ENCODE results near the gene RANBP3. TPM values are rescaled to one million over a fixed set of nuclear protein-coding genes. Genes with fewer than 3 reads are reported as not detected.

The RANBP3 gene
- total and polyA plus RNA-seq, 7 donors: 40.5 to 71.7 (median 48.7) TPM

DNA sequence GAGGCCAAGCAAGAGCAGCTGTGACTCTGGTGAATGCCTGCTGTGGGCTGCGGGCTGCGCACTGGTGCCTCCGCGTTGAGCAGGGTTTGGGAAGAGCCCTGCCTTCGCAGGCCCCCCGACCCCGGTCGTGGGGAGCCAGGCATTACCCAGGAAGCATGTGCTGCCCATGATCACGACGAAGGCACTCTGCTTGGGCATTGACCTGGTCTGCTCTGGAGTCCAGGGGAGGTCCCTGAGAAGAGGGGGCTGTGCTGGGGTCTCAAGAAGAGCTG is 19.2 kb downstream of the RANBP3 start:
- intact Hi-C loops (cut with DNase I): no loop called here
- ATAC-seq (no peak), DNase-seq (no peak)
- Histone ChIP-seq H3K27me3 (ENCODE audit: insufficient read depth in 3 of 3, low read length in 2 of 3) (no peaks in the 10 kb centered on the region), H3K4me1 (peaks cover 57% of the 10 kb centered on the region), H3K4me3 (no peak overlapping the region), H3K36me3 (ENCODE audit: insufficient read depth in 1 of 2, low read depth in 1 of 2) (peaks cover 0 to 4% of the 10 kb centered on the region in 2 donors), H3K9me3 (no peaks in the 10 kb centered on the region), H3K27ac (no peak overlapping the region)
- WGBS, 3 donors: 90 to 92% (median 91%) methylated on average over 10 of the region's 10 CpGs
- TF ChIP-seq CTCF (IDR thresholded peaks at IDR 0.05): no peak

GRCh38 chr19:5958074-5958850 is 19.7 kb downstream of the RANBP3 start:
- Histone ChIP-seq H3K27me3 (ENCODE audit: insufficient read depth in 3 of 3, low read length in 2 of 3) (no peaks in the 10 kb centered on the region), H3K4me3 (no peak overlapping the region), H3K27ac (no peak overlapping the region), H3K9me3 (no peaks in the 10 kb centered on the region), H3K4me1 (peaks cover 60% of the 10 kb centered on the region), H3K36me3 (ENCODE audit: insufficient read depth in 1 of 2, low read depth in 1 of 2) (peaks cover 0 to 4% of the 10 kb centered on the region in 2 donors)
- WGBS, 3 donors: 77 to 86% (median 81%) methylated on average over 21 of the region's 21 CpGs
- no peak for ATAC-seq
- DNase-seq: no peak
- intact Hi-C loops (cut with DNase I): no loop called here
- no peak for TF ChIP-seq CTCF (IDR thresholded peaks at IDR 0.05)

- H3K4me1 ChIP-seq: peaks cover 60% of the 10 kb centered on the region
- no peak for DNase-seq
- H3K36me3 ChIP-seq (ENCODE audit: insufficient read depth in 1 of 2, low read depth in 1 of 2): peaks cover 0 to 4% of the 10 kb centered on the region in 2 donors
- ATAC-seq: no peak
- H3K27me3 ChIP-seq (ENCODE audit: insufficient read depth in 3 of 3, low read length in 2 of 3): no peaks in the 10 kb centered on the region
- no peak overlapping the region for H3K27ac ChIP-seq
- intact Hi-C loops (cut with DNase I): no loop called here
- 80 to 87% (median 82%) methylated on average over 10 of the region's 10 CpGs for WGBS, 3 donors
- no peaks in the 10 kb centered on the region for H3K9me3 ChIP-seq
- H3K4me3 ChIP-seq: no peak overlapping the region
- TF ChIP-seq CTCF (IDR thresholded peaks at IDR 0.05): no peak
These were observed 20.8 kb downstream of the RANBP3 start for GRCh38 chr19:5957170-5957569.

GRCh38 chr19:5956728-5957127 is 21.2 kb downstream of the RANBP3 start:
- no peak for DNase-seq
- intact Hi-C loops (cut with DNase I): no loop called here
- TF ChIP-seq CTCF (IDR thresholded peaks at IDR 0.05): no peak

DNA sequence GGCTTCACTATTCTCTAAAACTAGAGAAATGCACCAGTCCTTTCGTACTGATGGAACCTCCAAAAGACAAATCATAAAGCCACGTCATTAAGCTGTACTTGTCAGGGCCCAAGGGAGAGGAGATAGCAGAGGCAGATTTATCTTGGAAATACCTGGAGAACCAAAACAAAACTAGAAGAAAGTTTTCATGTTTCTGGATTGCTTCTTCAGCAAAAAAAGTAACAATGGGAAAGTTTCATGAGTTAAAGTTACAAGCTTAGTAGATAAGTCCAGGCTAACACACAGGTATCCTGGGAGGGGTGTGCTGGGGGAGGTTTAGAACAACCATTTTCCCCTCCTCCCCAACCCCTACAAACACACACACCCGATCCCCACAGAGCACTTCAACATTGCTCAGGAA is 21.6 kb downstream of the RANBP3 start:
- Histone ChIP-seq H3K27ac (no peak overlapping the region), H3K36me3 (ENCODE audit: insufficient read depth in 1 of 2, low read depth in 1 of 2) (peaks cover 0 to 4% of the 10 kb centered on the region in 2 donors), H3K27me3 (ENCODE audit: insufficient read depth in 3 of 3, low read length in 2 of 3) (no peaks in the 10 kb centered on the region), H3K9me3 (no peaks in the 10 kb centered on the region), H3K4me1 (peaks cover 61% of the 10 kb centered on the region), H3K4me3 (no peak overlapping the region)
- WGBS, 3 donors: 73 to 76% (median 75%) methylated on average over 3 of the region's 3 CpGs
- DNase-seq (no peak), ATAC-seq (no peak)
- intact Hi-C loops (cut with DNase I): no loop called here
- TF ChIP-seq CTCF (IDR thresholded peaks at IDR 0.05): no peak

More at GRCh38 chr19:5956728-5957127, 21.2 kb downstream of the RANBP3 start:
- no peak for ATAC-seq
- H3K9me3 ChIP-seq: no peaks in the 10 kb centered on the region
- no peak overlapping the region for H3K27ac ChIP-seq
- peaks cover 60% of the 10 kb centered on the region for H3K4me1 ChIP-seq
- WGBS, 3 donors: 89 to 90% (median 89%) methylated on average over 12 of the region's 12 CpGs
- no peaks in the 10 kb centered on the region for H3K27me3 ChIP-seq (ENCODE audit: insufficient read depth in 3 of 3, low read length in 2 of 3)
- H3K36me3 ChIP-seq (ENCODE audit: insufficient read depth in 1 of 2, low read depth in 1 of 2): peaks cover 0 to 4% of the 10 kb centered on the region in 2 donors
- no peak overlapping the region for H3K4me3 ChIP-seq

All from psoas muscle (tissue), 8 donors.